HG03108 (cell line): ENCODE data around the gene GALNTL6.
"Not testable (repeated sequence)": the region's sequence is repeated elsewhere in the genome, so short reads cannot be mapped to it uniquely, and the experiment has no call there.

ENCODE experiments used
- ATAC-seq: cut with Tn5 transposase; IDR thresholded peaks from one replicate; pipeline ENCODE4 v1.9.1; 2021; ENCODE audit warnings: moderate library complexity; ENCODE audit not compliant: unreplicated experiment

The GALNTL6 gene

GRCh38 chr4:172362569-172362968 lies 549.4 kb downstream of the GALNTL6 start:
- ATAC-seq = no peak

GRCh38 chr4:172369471-172369959 lies 556.3 kb downstream of the GALNTL6 start:
- ATAC-seq = no peak

GRCh38 chr4:172377486-172378140 lies 564.4 kb downstream of the GALNTL6 start:
- ATAC-seq = no peak

GRCh38 chr4:172379834-172380233 lies 566.6 kb downstream of the GALNTL6 start:
- ATAC-seq = no peak

GRCh38 chr4:172390331-172390730 lies 577.1 kb downstream of the GALNTL6 start:
- no peak for ATAC-seq

GRCh38 chr4:172392741-172393140 lies 579.5 kb downstream of the GALNTL6 start:
- ATAC-seq = no peak

- no peak for ATAC-seq
Observed at GRCh38 chr4:172393220-172393619, 580.0 kb downstream of the GALNTL6 start.

GRCh38 chr4:172404676-172405075 lies 591.5 kb downstream of the GALNTL6 start:
- ATAC-seq = no peak

GRCh38 chr4:172410363-172410762 lies 597.2 kb downstream of the GALNTL6 start:
- no peak for ATAC-seq

- ATAC-seq = no peak
Observed at GRCh38 chr4:172411149-172411548, 597.9 kb downstream of the GALNTL6 start.

GRCh38 chr4:172412851-172413580 lies 599.8 kb downstream of the GALNTL6 start:
- ATAC-seq = no peak

- not testable (repeated sequence) for ATAC-seq
Observed at GRCh38 chr4:172428979-172429378, 615.8 kb downstream of the GALNTL6 start.

- ATAC-seq = no peak
Observed at GRCh38 chr4:172480471-172480870, 667.3 kb downstream of the GALNTL6 start.

- ATAC-seq = no peak
Observed at GRCh38 chr4:172481802-172482508, 668.8 kb downstream of the GALNTL6 start.

GRCh38 chr4:172485007-172485406 lies 671.8 kb downstream of the GALNTL6 start:
- no peak for ATAC-seq

- no peak for ATAC-seq
Observed at GRCh38 chr4:172486531-172486930, 673.3 kb downstream of the GALNTL6 start.

- ATAC-seq = no peak
Observed at GRCh38 chr4:172489861-172490260, 676.7 kb downstream of the GALNTL6 start.

GRCh38 chr4:172495769-172496168 lies 682.6 kb downstream of the GALNTL6 start:
- ATAC-seq = no peak

GRCh38 chr4:172497321-172497720 lies 684.1 kb downstream of the GALNTL6 start:
- ATAC-seq = no peak

- ATAC-seq = no peak
Observed at GRCh38 chr4:172514011-172514410, 700.8 kb downstream of the GALNTL6 start.

GRCh38 chr4:172514801-172515200 lies 701.6 kb downstream of the GALNTL6 start:
- no peak for ATAC-seq
